HK-2 (cell line): ENCODE measurements around the gene PAK3.

Experiments used
- DNase-seq: peaks from one replicate; pipeline ENCODE4 v3.0.0-alpha.2; 2018; ENCODE audit not compliant: unreplicated experiment

Gene PAK3

GRCh38 chrX:111131572-111131971, 35.6 kb downstream of the PAK3 start:
- no peak for DNase-seq

DNA sequence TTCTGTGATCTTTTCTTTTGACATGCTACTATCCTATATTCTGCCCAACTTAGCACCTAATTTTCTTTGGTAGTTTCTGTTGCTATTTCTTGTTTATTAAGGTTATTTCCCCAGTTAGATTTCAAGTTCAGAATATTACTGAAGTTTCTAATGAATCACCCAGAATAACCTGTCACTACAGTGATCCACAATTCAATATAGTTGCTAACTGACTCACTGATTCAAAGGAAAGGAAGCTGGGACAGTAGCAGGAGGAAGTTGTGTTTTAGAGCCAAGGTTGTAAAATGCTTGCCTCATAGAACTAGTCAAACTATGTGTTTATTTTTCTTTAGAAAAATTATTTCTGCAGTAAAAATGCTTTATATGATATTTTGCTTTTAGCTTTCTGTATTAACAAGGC, 37.4 kb downstream of the PAK3 start:
- DNase-seq, result no peak

DNA sequence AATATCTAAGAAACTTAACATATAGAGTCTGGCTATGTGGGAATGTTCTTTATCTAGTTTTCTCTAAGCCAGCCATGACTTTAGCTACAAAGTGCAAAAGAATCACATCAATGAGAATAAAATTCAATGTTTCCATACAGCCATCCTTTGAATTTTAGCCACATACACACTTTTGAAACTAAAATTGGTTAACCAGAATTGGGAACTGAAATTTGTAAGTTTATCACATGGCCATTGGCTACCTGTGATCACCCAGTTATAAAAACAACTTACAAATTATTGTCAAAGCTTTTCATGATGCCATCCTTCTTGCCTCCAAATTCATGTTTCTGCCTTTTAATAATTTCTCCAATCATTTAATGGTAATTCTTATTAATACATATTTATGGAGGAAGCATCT, 49.9 kb downstream of the PAK3 start:
- DNase-seq, result no peak

DNA sequence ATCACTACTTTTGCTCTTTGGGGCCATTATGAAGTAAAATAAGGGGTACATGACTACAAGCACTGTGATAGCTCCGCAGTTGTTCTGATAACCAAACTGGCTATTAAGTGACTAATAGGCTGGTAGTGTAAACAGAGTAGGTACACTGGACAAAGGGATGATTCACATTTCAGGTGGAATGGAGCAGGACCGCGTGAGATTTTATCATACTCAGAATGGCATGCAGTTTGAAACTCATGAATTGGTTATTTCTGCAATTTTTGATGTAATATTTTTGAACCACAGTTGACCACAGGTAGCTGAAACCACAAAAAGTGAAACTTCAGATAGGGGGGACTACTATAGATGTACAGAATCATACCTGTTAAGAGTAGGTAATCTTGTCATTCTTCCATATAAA, 55.8 kb downstream of the PAK3 start:
- no peak for DNase-seq

GRCh38 chrX:111159232-111159631, 63.2 kb downstream of the PAK3 start:
- no peak for DNase-seq

- no peak for DNase-seq
Observed at GRCh38 chrX:111164728-111165127, 68.7 kb downstream of the PAK3 start.

DNA sequence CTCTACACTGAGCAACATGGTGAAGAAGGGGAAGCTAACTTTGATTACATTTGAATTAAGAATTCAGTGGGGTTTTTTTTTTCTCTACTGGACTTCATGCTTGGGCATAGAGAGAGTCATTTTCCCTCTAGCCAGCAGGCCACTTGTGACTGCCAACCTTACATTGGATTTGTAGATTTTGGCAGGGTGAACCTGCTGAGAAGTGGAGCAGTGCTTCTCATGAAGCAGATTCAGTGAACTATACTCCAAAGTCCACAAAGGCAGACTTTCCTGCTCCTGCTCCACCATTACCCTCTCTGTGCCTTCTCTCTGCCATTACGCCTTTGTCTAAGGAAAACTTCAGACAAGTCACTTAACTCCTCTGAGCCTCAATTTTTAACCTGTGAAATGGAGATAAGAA, 69.9 kb downstream of the PAK3 start:
- DNase-seq, result no peak

DNA sequence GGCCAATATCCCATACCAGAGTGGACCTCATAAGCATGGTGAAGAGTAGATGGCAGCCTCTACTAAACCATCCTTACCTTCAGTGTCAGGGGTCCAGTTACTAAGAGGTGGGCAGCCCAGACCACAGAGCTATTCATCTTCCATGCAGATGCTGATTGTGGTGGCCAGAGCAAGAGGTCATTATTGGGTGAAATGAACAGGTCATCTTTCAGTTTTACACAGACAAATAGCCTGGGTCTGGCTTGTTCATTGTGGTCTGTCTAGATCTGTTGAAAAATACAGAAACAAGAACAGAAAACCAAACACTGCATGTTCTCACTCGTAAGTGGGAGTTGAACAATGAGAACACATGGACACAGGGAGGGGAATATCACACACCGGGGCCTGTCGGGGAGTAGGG, 71.3 kb downstream of the PAK3 start:
- no peak for DNase-seq

GRCh38 chrX:111168314-111168713, 72.3 kb downstream of the PAK3 start:
- no peak for DNase-seq

- DNase-seq, result no peak
Observed at GRCh38 chrX:111169141-111169540, 73.2 kb downstream of the PAK3 start.

- no peak for DNase-seq
Observed at GRCh38 chrX:111170017-111170416, 74.0 kb downstream of the PAK3 start.

DNA sequence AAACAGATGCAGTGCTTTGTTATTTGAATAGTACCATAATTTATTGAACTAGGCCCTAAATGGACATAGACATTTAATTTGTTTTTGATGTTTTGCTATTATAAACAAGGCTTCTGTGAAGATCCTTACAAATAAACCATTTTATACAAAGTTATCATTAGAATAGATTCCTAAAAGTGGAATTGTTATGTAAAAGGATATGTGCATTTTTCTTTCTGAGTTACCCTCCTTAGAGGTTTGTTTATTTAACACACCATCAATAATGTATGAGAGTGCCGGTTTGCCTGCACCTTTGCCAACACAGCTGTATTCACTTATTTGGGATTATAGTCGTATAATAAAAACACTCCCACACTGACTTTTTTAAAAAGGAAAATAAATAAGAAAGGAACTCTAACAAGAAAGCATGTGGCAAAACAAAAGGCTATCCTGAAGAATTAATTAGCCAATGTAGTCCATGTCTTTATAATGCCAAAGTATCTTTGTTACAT, 84.8 kb downstream of the PAK3 start:
- DNase-seq, result no peak

DNA sequence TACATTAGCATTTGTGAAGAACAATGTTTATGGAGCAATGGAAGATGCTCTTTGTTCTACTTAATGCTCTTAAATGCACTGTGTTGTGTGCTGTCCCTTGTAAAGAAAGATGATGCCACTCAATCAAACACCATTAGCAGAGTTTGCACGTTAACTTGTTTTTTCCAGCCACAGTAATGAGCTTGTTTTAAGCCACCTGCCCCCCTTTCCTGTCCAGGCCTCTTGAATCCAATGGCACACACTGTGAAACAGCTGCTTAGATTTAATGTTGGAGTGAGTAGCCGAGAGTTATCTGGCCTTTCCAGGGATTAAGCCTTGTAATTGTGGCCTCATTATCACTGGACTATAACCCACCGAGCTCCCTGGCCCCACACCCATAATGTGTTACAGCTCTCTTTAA, 86.0 kb downstream of the PAK3 start:
- no peak for DNase-seq

- DNase-seq, result no peak
Observed at GRCh38 chrX:111182997-111183396, 87.0 kb downstream of the PAK3 start.

DNA sequence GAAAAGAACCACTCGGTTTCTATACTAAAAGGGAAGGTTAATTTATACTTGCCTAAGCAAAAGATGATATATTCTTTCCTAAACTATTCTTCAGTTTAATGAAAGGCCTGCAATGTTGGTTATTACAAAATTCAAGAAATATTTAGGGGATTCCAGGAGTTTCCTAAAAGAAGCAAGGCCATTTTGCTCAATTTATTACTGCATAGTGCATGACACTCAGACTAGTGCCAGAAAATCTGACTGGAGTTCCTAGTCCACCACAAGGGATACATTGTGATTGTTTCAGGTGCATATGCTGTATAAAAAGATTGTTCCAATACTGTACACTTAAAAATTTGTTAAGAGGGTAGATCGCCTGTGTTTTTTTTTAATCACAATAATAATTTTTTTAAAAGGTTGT, 95.6 kb downstream of the PAK3 start:
- DNase-seq, result no peak

DNA sequence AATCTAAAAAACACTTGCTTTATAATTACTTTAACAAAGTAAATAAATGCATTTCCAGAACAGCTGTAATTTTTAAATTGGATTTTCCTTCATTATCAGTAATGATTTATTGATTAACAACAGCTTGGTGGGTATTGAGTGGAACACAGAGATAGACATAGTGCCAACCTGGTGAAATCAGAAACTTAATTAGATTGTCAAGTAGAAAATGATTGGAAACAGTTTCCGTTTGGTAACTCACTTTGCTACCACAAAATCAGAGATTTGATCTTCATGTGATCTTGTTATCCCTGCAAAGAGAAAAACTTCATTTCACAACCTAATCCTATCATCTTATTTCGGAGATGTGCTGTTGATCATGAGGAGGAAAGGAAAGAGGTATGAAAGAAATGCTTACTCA, 103.5 kb downstream of the PAK3 start:
- no peak for DNase-seq

GRCh38 chrX:111200327-111200726, 104.3 kb downstream of the PAK3 start:
- no peak for DNase-seq

DNA sequence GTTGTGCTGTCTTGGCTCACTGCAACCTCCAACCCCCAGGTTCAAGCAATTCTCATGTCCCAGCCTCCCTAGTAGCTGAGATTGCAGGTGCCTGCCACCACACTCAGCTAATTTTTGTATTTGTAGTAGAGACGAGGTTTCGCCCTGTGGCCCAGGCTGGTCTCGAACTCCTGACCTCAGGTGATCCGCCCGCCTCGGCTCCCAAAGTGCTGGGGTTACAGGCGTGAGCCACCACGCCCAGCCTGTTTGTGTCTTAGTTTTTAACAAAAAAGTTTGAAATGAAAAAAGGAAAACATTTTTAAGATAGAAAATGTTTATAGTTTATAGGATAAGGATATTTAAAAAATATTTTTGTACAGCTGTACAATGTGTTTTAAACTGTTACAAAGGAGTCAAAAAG, 111.9 kb downstream of the PAK3 start:
- no peak for DNase-seq

GRCh38 chrX:111216293-111216801, 120.4 kb downstream of the PAK3 start:
- DNase-seq, result no peak

GRCh38 chrX:111244235-111244750, 148.3 kb downstream of the PAK3 start:
- DNase-seq, result no peak

DNA sequence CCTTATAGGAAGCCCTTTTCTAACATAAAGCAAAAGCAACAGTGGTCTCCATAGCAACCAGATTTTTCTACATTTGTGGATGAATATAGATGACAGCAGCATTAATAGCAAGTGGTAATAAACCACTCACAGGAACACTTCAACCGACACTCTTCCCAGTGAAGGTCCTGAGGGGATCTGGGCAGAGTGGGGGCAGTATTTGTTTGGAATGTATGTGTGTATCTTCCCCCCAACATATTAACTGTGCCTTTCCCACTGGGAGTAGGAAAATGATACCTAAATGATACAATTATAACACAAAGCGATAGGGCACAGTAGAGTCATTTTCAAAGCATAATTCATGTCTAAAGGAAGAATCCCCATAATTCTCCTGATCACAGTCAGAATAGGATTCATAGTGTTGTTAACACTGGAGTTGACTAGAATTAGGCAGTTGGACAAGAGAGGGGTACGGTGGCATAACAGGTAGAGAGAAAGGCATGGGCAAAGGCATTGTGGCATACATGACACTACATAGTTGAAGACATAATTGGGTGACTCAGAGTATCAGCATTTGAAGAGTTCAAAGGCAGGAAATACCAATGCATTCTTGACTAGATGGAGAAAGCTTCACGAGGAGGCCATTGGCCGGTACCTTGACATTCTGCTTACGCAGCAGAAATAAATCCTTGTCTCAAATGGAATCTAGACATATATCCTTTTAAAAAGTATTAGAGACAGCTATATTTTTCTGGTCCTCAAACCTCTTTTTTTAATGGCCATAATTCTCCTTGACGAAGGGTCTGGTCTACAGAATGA, 159.1 kb downstream of the PAK3 start:
- peak; percentile 16 for DNase-seq

GRCh38 chrX:111257733-111258132, 161.7 kb downstream of the PAK3 start:
- no peak for DNase-seq

DNA sequence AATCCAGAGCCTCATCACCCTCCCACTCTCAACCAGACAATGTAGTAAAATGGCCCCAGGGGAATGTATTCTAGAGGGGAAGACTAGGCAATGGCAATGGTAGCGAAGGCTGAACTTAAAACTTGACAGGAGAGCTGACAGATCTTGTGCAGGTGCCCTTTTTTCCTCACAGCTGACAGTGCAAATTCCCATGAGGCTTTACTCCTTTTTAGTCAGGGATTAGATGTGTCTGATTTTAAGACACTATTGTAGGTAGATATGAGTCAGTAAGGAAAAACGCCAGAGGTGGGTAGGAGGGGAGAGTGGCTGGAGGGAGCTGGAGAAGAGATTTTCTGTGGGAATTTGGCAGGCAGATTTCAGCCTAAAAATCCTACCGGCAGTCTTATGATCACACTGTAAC, 163.6 kb downstream of the PAK3 start:
- DNase-seq, result no peak

DNA sequence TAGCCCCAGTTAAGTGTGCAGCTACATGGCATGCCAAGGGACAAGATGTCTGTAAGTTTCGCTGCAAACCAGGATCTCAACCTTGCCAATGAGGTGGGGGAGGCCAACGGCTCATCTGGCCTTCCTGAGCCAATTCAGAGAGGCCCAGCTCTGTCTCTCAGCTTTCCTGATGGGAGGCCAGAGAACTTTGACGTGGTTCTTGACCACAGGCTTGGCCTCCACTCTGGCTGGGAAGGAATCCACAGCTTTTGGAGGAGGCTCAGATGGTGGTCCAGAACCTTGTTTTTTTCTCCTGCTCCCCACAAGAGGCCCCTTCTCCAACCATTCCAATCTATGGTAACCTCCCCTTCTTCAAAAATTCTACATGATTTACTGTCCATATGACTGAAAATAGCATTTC, 164.5 kb downstream of the PAK3 start:
- DNase-seq, result no peak
